Astrocyte of the spinal cord (primary cell): ENCODE measurements around the gene MLPH.

Experiments
- DNase-seq: peaks from one replicate; pipeline ENCODE4 v3.0.0; 2011; ENCODE audit warnings: low read depth, low spot score
- H3K4me3 ChIP-seq: 2 replicates; pipeline ENCODE4 v1.5.1; 2011; ENCODE audit warnings: low read depth, mild to moderate bottlenecking, low read length, moderate library complexity
- in situ Hi-C: cut with HindIII; loops from 2 replicates; pipeline ENCODE4 v1.10.0; 2017; ENCODE audit warnings: low sequenced_read_pairs
- TF ChIP-seq, protein P1 (sequence below): IDR thresholded peaks from 2 replicates; pipeline ENCODE4 v1.5.1; 2012; ENCODE audit warnings: low read depth, mild to moderate bottlenecking, low read length, inconsistent platforms

Gene MLPH

DNA sequence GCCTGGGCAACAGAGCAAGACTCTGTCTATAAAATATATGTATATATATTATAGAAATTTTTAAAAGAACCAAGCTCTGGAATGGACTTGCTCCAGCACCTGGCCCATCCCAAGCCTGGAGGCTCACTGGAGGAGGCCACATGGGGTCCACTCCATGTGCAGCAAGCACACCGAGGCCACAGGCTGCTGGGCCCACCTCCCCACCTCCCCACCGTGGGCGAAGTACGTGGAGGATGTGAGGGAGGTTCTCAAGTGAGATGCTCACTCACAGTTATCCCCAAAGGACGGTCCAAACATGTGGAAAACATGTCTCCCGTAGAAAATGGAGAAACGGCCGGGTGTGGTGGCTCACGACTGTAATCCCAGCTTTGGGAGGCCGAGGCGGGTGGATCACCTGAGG is 117.3 kb downstream of the MLPH start:
- TF ChIP-seq, protein P1, sequence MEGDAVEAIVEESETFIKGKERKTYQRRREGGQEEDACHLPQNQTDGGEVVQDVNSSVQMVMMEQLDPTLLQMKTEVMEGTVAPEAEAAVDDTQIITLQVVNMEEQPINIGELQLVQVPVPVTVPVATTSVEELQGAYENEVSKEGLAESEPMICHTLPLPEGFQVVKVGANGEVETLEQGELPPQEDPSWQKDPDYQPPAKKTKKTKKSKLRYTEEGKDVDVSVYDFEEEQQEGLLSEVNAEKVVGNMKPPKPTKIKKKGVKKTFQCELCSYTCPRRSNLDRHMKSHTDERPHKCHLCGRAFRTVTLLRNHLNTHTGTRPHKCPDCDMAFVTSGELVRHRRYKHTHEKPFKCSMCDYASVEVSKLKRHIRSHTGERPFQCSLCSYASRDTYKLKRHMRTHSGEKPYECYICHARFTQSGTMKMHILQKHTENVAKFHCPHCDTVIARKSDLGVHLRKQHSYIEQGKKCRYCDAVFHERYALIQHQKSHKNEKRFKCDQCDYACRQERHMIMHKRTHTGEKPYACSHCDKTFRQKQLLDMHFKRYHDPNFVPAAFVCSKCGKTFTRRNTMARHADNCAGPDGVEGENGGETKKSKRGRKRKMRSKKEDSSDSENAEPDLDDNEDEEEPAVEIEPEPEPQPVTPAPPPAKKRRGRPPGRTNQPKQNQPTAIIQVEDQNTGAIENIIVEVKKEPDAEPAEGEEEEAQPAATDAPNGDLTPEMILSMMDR = no peak
- in situ Hi-C loops = no loop called here
- H3K4me3 ChIP-seq = no peak overlapping the region
- no peak for DNase-seq
